CD4-positive, CD25-positive, alpha-beta regulatory T cell (primary cell): ENCODE data around the gene FAM168A. TPM values are rescaled to one million over a fixed set of nuclear protein-coding genes. Genes with fewer than 3 reads are reported as not detected.
"Not testable (repeated sequence)": the region's sequence is repeated elsewhere in the genome, so short reads cannot be mapped to it uniquely, and the experiment has no call there.

Experiments used
- ATAC-seq, 2 donors: fragments of 150-1000 bp; cut with Tn5 transposase; one replicate each; pipeline ENCODE4 v1.10.0; 2021; ENCODE audit warnings: low read depth in 2 of 2, moderate number of reproducible peaks in 2 of 2, moderate library complexity in 1 of 2
- DNase-seq, 3 donors: peaks; one replicate each; pipeline versions ENCODE4 v3.0.0 to v3.0.0-alpha.2; 2012 to 2022; ENCODE audit warnings: mixed read lengths in 1 of 3
- H3K27ac ChIP-seq: one replicate; pipeline ENCODE4 v1.7.0; 2013; ENCODE audit warnings: mild to moderate bottlenecking, low read length; ENCODE audit not compliant: insufficient read depth, poor library complexity, severe bottlenecking
- H3K27me3 ChIP-seq: one replicate; pipeline ENCODE4 v1.7.0; 2013; ENCODE audit warnings: low read length; ENCODE audit not compliant: control insufficient read depth, insufficient read depth
- H3K36me3 ChIP-seq: one replicate; pipeline ENCODE4 v1.7.0; 2013; ENCODE audit warnings: mild to moderate bottlenecking, low read length, moderate library complexity; ENCODE audit not compliant: control insufficient read depth, insufficient read depth
- H3K4me1 ChIP-seq: 2 replicates; pipeline ENCODE4 v1.7.0; 2013; ENCODE audit warnings: mild to moderate bottlenecking, low read length; ENCODE audit not compliant: insufficient read depth, control insufficient read depth, poor library complexity, severe bottlenecking
- H3K4me3 ChIP-seq: one replicate; pipeline ENCODE4 v1.7.0; 2013; ENCODE audit warnings: low read depth, mild to moderate bottlenecking, low read length, moderate library complexity
- H3K9me3 ChIP-seq, 2 experiments: 1 replicate in 1 of 2; 2 replicates in 1 of 2; pipeline ENCODE4 v1.7.0; 2013; ENCODE audit warnings: low read length in 2 of 2, mild to moderate bottlenecking in 1 of 2, moderate library complexity in 1 of 2; ENCODE audit not compliant: control insufficient read depth in 2 of 2
- H3K27ac Mint-ChIP-seq, 3 donors: one replicate each; pipeline ENCODE4 v1.8.0; 2020 to 2022; ENCODE audit warnings: mild to moderate bottlenecking in 3 of 3, mixed read lengths in 3 of 3, moderate library complexity in 2 of 3
- H3K27me3 Mint-ChIP-seq: one replicate; pipeline ENCODE4 v1.8.0; 2022; ENCODE audit warnings: mild to moderate bottlenecking, mixed read lengths
- H3K36me3 Mint-ChIP-seq: one replicate; pipeline ENCODE4 v1.8.0; 2020; ENCODE audit warnings: mixed read lengths
- H3K4me1 Mint-ChIP-seq, 4 donors: one replicate each; pipeline ENCODE4 v1.8.0; 2020 to 2022; ENCODE audit warnings: mixed read lengths in 4 of 4, mild to moderate bottlenecking in 1 of 4
- H3K4me3 Mint-ChIP-seq, 4 donors: one replicate each; pipeline ENCODE4 v1.8.0; 2020 to 2022; ENCODE audit warnings: mild to moderate bottlenecking in 4 of 4, mixed read lengths in 4 of 4, moderate library complexity in 3 of 4
- H3K9me3 Mint-ChIP-seq, 7 donors: one replicate each; pipeline ENCODE4 v1.8.0; 2020 to 2022; ENCODE audit warnings: mixed read lengths in 7 of 7, mild to moderate bottlenecking in 3 of 7, moderate library complexity in 2 of 7
- polyA plus RNA-seq, 4 donors: library from polyadenylated mRNA; unstranded; fragments of 300-500 nt; fragmentation: Illumina TruSeq; gene quantifications; one replicate each; pipeline ENCODE4 v1.2.3, GENCODE V29; 2021
- total RNA-seq: library from RNA; stranded (reverse); gene quantifications from one replicate; pipeline ENCODE4 v1.2.3, GENCODE V29; 2022

Gene FAM168A
- total and polyA plus RNA-seq, 5 donors from 2014 or later: 1.5 to 21.3 (median 3.0) TPM

DNA sequence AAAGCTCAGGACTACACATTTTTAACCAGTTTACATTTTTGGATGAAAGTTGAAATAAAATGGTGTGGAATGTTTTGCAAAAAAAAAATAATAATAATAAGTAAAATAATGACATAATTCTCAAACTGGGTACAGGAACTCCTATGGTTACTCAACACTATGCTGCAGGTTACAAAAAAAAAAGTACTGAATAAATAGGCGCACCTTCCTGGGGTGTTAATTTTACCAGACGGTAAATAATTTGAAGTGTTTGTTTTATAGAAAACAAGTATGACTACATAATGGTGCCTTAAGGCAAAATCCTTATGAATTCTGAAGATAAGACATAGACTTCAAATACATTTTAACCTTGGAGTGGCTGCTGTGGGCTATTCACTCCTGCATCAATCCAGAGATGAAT, 145.2 kb downstream of the FAM168A start:
- H3K27ac ChIP-seq: no peak overlapping the region
- peaks cover 0 to 1% (median 0%) of the 10 kb centered on the region in 7 donors for H3K9me3 Mint-ChIP-seq
- H3K27me3 ChIP-seq: no peaks in the 10 kb centered on the region
- peaks cover 16% of the 10 kb centered on the region for H3K36me3 Mint-ChIP-seq
- H3K27me3 Mint-ChIP-seq: no peaks in the 10 kb centered on the region
- H3K9me3 ChIP-seq: no peaks in the 10 kb centered on the region
- H3K27ac Mint-ChIP-seq: no peak overlapping the region
- H3K4me3 Mint-ChIP-seq: no peak overlapping the region
- no peak overlapping the region for H3K4me3 ChIP-seq
- ATAC-seq: no peak
- no peaks in the 10 kb centered on the region for H3K36me3 ChIP-seq
- no peaks in the 10 kb centered on the region for H3K4me1 ChIP-seq
- DNase-seq: no peak
- peaks cover 0 to 7% (median 2%) of the 10 kb centered on the region in 4 donors for H3K4me1 Mint-ChIP-seq

DNA sequence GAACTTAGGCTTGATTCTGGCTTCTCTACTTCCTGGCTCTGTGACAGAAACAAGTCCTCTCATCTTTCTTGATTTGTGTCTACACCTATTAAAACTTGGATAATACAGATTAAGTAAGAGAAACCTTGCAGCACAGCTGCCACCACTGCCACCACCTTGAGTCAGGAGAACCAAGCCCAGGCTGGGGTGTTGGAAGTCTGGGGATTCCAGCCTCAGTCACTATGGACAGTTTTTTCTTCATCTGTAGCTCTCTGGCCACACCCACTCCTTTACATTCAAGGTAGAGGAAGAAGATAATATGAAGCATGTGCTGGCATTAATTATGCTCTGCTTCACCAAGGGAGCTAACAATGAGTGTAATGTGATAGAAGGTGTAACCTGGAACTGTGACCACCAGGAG, 146.0 kb downstream of the FAM168A start:
- Mint-ChIP-seq H3K9me3 (peaks cover 0 to 1% (median 0%) of the 10 kb centered on the region in 7 donors), H3K4me1 (peaks cover under 1 to 7% (median 5%) of the 10 kb centered on the region in 4 donors), H3K36me3 (peaks cover 16% of the 10 kb centered on the region), H3K27me3 (no peaks in the 10 kb centered on the region), H3K4me3 (no peak overlapping the region), H3K27ac (no peak overlapping the region)
- ATAC-seq (no peak), DNase-seq (no peak)
- no peaks in the 10 kb centered on the region for H3K9me3 ChIP-seq
- H3K27ac ChIP-seq: no peak overlapping the region
- H3K4me1 ChIP-seq: no peaks in the 10 kb centered on the region
- no peak overlapping the region for H3K4me3 ChIP-seq
- no peaks in the 10 kb centered on the region for H3K36me3 ChIP-seq
- H3K27me3 ChIP-seq: no peaks in the 10 kb centered on the region

DNA sequence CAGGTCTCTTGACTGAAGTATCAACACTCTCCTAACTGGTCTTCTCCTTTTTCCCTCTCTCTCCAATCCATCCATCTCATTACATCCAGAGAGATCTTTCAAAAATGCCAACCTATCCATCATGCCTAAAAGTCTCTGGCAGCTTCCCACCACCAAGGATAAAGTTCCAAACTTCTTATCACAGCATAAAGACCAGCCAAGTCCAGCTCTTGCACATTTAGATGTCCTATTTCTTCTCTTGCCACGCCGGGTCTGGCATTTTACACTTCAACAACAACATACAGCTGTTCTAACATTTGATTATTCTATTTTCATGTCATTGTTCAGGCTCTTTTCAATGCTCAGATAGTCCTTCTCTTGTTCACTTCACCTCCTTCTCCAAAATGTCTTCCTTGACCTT, 151.1 kb downstream of the FAM168A start:
- Mint-ChIP-seq H3K27me3 (no peaks in the 10 kb centered on the region), H3K4me3 (no peak overlapping the region), H3K9me3 (peaks cover 0 to 1% (median 0%) of the 10 kb centered on the region in 7 donors), H3K27ac (peak overlapping the region in 2 of 3 donors; percentile 9 to 45), H3K4me1 (peaks cover 7 to 15% (median 11%) of the 10 kb centered on the region in 4 donors), H3K36me3 (peaks cover 8% of the 10 kb centered on the region)
- H3K4me3 ChIP-seq: no peak overlapping the region
- H3K36me3 ChIP-seq: no peaks in the 10 kb centered on the region
- no peaks in the 10 kb centered on the region for H3K4me1 ChIP-seq
- H3K27me3 ChIP-seq: no peaks in the 10 kb centered on the region
- no peak for DNase-seq
- no peak for ATAC-seq
- H3K27ac ChIP-seq: no peak overlapping the region
- no peaks in the 10 kb centered on the region for H3K9me3 ChIP-seq

DNA sequence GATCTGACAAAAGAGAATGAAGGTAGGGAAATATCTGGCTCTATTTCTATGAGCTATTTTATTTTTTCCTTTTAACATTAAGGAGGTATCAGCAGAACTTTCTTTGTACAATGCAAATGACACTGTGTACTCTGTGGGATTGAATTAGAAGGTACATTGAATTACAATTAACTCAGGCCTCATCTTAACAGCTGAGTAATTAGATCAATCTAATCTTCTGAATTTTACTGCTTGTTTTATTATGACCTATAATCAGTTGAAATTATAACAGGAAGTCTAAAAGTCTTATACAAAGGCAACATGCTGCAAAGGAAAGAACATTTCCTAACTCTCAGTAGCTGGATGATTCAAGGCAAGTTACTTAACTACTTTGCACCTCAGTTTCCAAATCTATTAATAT, 151.9 kb downstream of the FAM168A start:
- Mint-ChIP-seq H3K36me3 (peaks cover 12% of the 10 kb centered on the region), H3K4me3 (no peak overlapping the region), H3K4me1 (peaks cover 12 to 15% (median 13%) of the 10 kb centered on the region in 4 donors), H3K9me3 (peaks cover 0 to 1% (median 0%) of the 10 kb centered on the region in 7 donors), H3K27ac (peak overlapping the region in 1 of 3 donors; percentile 45), H3K27me3 (no peaks in the 10 kb centered on the region)
- Histone ChIP-seq H3K36me3 (no peaks in the 10 kb centered on the region), H3K4me3 (no peak overlapping the region), H3K9me3 (no peaks in the 10 kb centered on the region), H3K27ac (no peak overlapping the region), H3K27me3 (no peaks in the 10 kb centered on the region), H3K4me1 (no peaks in the 10 kb centered on the region)
- no peak for ATAC-seq
- no peak for DNase-seq

DNA sequence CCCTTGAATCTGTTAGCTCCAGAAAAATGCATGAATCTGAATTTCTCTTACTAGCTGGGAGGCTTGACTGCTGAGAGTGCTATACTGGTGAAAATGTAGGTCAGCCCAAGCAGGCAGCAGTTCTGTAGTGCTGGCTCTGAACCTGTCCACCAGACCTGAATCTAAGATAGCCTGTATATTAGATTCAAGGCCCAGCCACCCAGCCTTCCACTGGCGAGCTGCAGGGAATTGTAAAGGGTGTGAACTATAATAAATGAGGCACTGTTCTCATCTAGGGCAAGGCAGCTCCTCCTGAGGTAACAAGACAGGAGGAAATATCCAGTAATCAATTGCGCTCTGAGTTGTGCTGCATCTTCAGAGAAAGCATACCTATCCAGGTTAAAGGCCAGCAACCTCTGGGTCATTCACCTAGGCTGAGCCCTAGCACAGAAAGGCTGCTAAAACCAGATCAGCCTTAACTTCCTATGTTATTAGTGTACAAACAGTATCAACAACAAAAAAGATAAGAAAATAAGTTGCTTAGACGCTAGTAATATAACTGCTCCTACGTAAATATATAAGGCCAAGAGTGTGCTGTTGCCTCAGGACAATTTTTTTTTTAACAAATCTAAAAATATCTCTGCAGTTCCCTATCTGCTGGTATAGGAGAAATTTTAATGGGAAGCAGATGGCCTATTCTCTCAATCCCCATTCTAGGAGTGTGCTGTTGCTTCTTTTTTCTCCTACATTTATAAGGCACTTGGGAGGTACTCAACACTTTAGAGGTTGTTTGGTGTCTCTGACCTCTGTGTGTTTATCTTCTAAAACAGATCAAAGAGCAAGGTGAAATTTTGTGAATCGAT, 158.7 kb downstream of the FAM168A start:
- no peaks in the 10 kb centered on the region for H3K9me3 ChIP-seq
- ATAC-seq (no peak), DNase-seq (no peak)
- no peaks in the 10 kb centered on the region for H3K27me3 ChIP-seq
- no peaks in the 10 kb centered on the region for H3K36me3 ChIP-seq
- no peaks in the 10 kb centered on the region for H3K9me3 Mint-ChIP-seq
- H3K27me3 Mint-ChIP-seq: no peaks in the 10 kb centered on the region
- H3K4me1 Mint-ChIP-seq: peaks cover 0 to 8% (median 3%) of the 10 kb centered on the region in 4 donors
- H3K4me3 Mint-ChIP-seq: no peak overlapping the region
- peaks cover 14% of the 10 kb centered on the region for H3K36me3 Mint-ChIP-seq
- no peak overlapping the region for H3K27ac ChIP-seq
- peak overlapping the region in 2 of 3 donors; percentile 5 to 29 for H3K27ac Mint-ChIP-seq
- H3K4me1 ChIP-seq: no peaks in the 10 kb centered on the region
- no peak overlapping the region for H3K4me3 ChIP-seq

DNA sequence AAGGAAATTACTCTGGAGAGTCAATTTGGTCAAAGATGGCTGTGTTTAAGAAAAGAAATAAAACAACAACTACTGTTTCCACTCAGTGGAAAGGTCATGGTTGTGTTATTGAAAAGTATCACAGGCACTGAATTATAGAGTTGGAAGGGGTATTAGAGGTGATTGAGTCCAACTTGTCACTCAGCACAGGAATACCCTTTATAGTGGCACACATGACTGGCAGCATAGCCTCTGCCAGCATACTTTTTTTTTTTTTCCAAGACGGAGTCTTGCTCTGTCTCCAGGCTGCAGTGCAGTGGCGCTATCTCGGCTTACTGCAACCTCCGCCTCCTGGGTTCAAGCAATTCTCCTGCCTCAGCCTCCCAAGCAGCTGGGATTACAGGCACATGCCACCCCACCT, 161.1 kb downstream of the FAM168A start:
- not testable (repeated sequence) for H3K9me3 Mint-ChIP-seq

DNA sequence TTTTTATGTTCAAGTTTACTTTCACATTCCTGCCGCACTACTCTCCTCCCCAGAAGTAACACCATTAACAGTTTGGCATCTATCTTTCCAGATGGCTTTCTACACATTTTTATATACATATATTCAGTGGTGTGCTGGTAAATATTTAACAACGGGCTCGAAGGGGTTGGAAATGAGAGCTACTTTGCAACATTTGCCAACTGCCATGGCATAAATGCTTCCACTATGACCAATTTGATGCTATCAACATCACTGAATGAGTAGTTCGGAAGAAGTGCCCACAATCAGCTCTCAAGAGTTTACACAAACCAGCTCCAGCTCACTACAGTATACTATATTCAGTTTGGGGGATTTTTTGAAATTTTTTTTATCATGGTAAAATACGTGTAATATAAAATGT, 166.5 kb downstream of the FAM168A start:
- Histone ChIP-seq H3K27me3 (no peaks in the 10 kb centered on the region), H3K9me3 (no peaks in the 10 kb centered on the region), H3K36me3 (no peaks in the 10 kb centered on the region), H3K4me1 (no peaks in the 10 kb centered on the region), H3K4me3 (no peak overlapping the region), H3K27ac (no peak overlapping the region)
- Mint-ChIP-seq H3K9me3 (no peaks in the 10 kb centered on the region), H3K4me3 (no peak overlapping the region), H3K36me3 (peaks cover 15% of the 10 kb centered on the region), H3K27ac (no peak overlapping the region), H3K27me3 (no peaks in the 10 kb centered on the region), H3K4me1 (peaks cover 0 to 8% (median 3%) of the 10 kb centered on the region in 4 donors)
- ATAC-seq (no peak), DNase-seq (no peak)

More for the DNA sequence above, 161.1 kb downstream of the FAM168A start:
- ATAC-seq, DNase-seq, H3K36me3 ChIP-seq, H3K4me1 Mint-ChIP-seq, H3K4me3 ChIP-seq, H3K9me3 ChIP-seq, H3K27me3 Mint-ChIP-seq, H3K4me3 Mint-ChIP-seq, H3K27ac ChIP-seq, H3K4me1 ChIP-seq, H3K27me3 ChIP-seq: not testable (repeated sequence)
- Mint-ChIP-seq H3K27ac (peak overlapping the region in 1 of 3 donors; percentile 18), H3K36me3 (peaks cover 12% of the 10 kb centered on the region)

DNA sequence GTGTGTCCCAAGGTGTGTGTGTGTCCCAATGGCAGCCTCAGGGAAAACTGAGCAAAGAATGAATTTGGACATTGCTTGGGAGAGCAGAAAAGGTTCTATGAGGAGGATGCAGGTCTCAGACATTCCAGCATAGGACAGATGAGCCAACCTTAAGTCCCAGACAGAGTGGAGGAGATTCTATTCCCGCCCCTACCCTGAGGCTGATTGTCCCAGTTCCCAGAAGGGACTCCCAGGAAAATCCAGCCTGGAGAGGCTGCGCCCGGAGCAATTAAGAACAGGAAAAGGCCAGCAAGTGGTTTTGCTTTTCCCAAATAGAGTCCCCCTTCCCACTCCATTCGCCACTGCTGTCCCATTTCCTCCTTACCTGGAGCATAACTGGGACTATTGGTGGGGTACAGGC, 167.6 kb downstream of the FAM168A start:
- H3K27me3 ChIP-seq: no peaks in the 10 kb centered on the region
- ATAC-seq: no peak
- Mint-ChIP-seq H3K36me3 (peaks cover 15% of the 10 kb centered on the region), H3K4me3 (no peak overlapping the region), H3K27ac (no peak overlapping the region), H3K9me3 (no peaks in the 10 kb centered on the region), H3K27me3 (no peaks in the 10 kb centered on the region), H3K4me1 (peaks cover 0 to 8% (median 3%) of the 10 kb centered on the region in 4 donors)
- H3K9me3 ChIP-seq: no peaks in the 10 kb centered on the region
- no peak for DNase-seq
- no peaks in the 10 kb centered on the region for H3K4me1 ChIP-seq
- no peak overlapping the region for H3K27ac ChIP-seq
- H3K36me3 ChIP-seq: no peaks in the 10 kb centered on the region
- no peak overlapping the region for H3K4me3 ChIP-seq
